DND-41 (cell line): ENCODE results near the gene CDCA3.

Experiments
- ATAC-seq: fragments of 200-7000 bp; cut with Tn5 transposase; 3 replicates; pipeline ENCODE4 v1.9.1; 2021; ENCODE audit warnings: low read depth; ENCODE audit not compliant: insufficient read depth
- DNase-seq: peaks from one replicate; pipeline ENCODE4 v3.0.0-alpha.2; 2020
- H2AFZ ChIP-seq: 2 replicates; pipeline ENCODE4 v1.6.0; 2012; ENCODE audit warnings: low read depth, low read length
- H3K27ac ChIP-seq: 2 replicates; pipeline ENCODE4 v1.5.1; 2012; ENCODE audit warnings: low read length, inconsistent platforms
- H3K27me3 ChIP-seq: fragments of 200-600 bp; sonication (generic); 2 replicates; pipeline ENCODE4 v1.6.0; 2012; ENCODE audit warnings: low read length, mild to moderate bottlenecking, inconsistent platforms; ENCODE audit not compliant: insufficient read depth, poor library complexity
- H3K36me3 ChIP-seq: 2 replicates; pipeline ENCODE4 v1.5.1; 2012; ENCODE audit warnings: low read length, inconsistent platforms; ENCODE audit not compliant: insufficient read depth
- H3K4me1 ChIP-seq: 2 replicates; pipeline ENCODE4 v1.5.1; 2012; ENCODE audit warnings: mild to moderate bottlenecking, low read length; ENCODE audit not compliant: insufficient read depth
- H3K4me2 ChIP-seq: 2 replicates; pipeline ENCODE4 v1.6.0; 2012; ENCODE audit warnings: mild to moderate bottlenecking, moderate library complexity, low read length, inconsistent platforms; ENCODE audit not compliant: insufficient read depth
- H3K4me3 ChIP-seq, 2 experiments: fragments of 200-600 bp in 1 of 2; shearing (Covaris generic) in 1 of 2; 2 replicates each; pipeline ENCODE4 v1.5.1; 2012 to 2016; ENCODE audit warnings: inconsistent platforms in 2 of 2, low read length in 2 of 2, mild to moderate bottlenecking in 2 of 2, low read depth in 1 of 2, moderate library complexity in 1 of 2
- H3K79me2 ChIP-seq: 2 replicates; pipeline ENCODE4 v1.6.0; 2012; ENCODE audit warnings: low read length, inconsistent platforms; ENCODE audit not compliant: insufficient read depth
- H3K9ac ChIP-seq: 2 replicates; pipeline ENCODE4 v1.6.0; 2012; ENCODE audit warnings: low read depth, mild to moderate bottlenecking, inconsistent platforms, low read length, moderate library complexity
- H3K9me3 ChIP-seq: 2 replicates; pipeline ENCODE4 v1.5.1; 2012; ENCODE audit warnings: low read length, moderate library complexity, mild to moderate bottlenecking, inconsistent platforms; ENCODE audit not compliant: insufficient read depth, severe bottlenecking
- H4K20me1 ChIP-seq: 2 replicates; pipeline ENCODE4 v1.6.0; 2012; ENCODE audit warnings: low read length; ENCODE audit not compliant: insufficient read depth
- EZH2 ChIP-seq: IDR thresholded peaks from 3 replicates; pipeline ENCODE4 v1.6.1; 2012; ENCODE audit warnings: borderline replicate concordance, low read depth, mild to moderate bottlenecking, moderate library complexity, low read length, inconsistent platforms; ENCODE audit not compliant: severe bottlenecking
- TF ChIP-seq, protein P1 (sequence below): IDR thresholded peaks from 2 replicates; pipeline ENCODE4 v1.5.1; 2012; ENCODE audit warnings: borderline replicate concordance, low read length, moderate library complexity, mild to moderate bottlenecking; ENCODE audit not compliant: poor library complexity, severe bottlenecking; ENCODE audit errors: extremely low read depth

The CDCA3 gene

DNA sequence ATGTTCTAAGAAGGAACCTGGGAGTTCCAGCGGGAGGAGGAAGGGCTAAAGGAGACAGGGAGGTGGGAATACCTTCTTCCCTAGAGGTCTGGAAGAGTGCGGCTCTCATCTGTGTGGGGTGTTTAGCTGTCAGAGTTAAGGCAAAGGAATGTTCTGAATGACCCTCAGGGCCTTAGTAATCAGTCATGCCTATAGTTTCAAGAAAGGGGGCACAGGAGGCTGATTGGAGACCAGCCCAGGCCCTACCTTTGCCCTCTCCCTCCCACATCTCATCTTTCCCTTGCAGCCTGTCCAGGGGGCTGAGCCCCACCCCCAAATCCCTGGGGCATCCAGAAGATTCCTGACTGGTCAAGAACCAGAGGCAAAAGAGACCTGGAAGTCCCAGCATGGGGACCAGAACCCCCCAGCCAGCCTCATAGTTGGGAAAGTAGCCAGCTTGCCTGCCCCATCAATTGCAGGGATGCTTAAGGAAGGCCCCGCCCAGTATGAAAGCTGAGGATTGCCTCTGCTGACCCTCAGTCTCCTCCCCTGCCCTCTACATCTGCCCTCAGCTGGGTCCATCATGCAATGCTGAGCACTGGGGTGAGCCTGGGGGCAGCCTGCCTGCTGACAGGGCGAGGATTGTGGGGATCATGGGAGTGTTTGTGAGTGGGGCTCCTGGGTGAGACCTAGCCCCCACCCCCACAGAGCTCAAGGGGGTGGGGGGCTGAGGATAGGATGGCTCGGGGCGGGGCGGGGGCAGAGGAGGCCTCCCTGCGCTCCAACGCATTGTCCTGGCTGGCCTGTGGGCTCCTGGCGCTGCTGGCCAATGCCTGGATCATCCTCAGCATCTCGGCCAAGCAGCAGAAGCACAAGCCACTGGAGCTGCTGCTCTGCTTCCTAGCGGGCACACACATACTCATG, 27.7 kb downstream of the CDCA3 start:
- TF ChIP-seq, protein P1, sequence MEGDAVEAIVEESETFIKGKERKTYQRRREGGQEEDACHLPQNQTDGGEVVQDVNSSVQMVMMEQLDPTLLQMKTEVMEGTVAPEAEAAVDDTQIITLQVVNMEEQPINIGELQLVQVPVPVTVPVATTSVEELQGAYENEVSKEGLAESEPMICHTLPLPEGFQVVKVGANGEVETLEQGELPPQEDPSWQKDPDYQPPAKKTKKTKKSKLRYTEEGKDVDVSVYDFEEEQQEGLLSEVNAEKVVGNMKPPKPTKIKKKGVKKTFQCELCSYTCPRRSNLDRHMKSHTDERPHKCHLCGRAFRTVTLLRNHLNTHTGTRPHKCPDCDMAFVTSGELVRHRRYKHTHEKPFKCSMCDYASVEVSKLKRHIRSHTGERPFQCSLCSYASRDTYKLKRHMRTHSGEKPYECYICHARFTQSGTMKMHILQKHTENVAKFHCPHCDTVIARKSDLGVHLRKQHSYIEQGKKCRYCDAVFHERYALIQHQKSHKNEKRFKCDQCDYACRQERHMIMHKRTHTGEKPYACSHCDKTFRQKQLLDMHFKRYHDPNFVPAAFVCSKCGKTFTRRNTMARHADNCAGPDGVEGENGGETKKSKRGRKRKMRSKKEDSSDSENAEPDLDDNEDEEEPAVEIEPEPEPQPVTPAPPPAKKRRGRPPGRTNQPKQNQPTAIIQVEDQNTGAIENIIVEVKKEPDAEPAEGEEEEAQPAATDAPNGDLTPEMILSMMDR = no peak
- TF ChIP-seq EZH2 = no peak
- Histone ChIP-seq H3K9me3 (no peaks in the 10 kb centered on the region), H3K4me2 (no peak overlapping the region), H3K79me2 (no peaks in the 10 kb centered on the region), H3K27me3 (peaks cover 76% of the 10 kb centered on the region), H2AFZ (no peak overlapping the region), H3K36me3 (no peaks in the 10 kb centered on the region), H3K4me3 (no peak overlapping the region), H3K9ac (no peak overlapping the region), H3K4me1 (peaks cover 22% of the 10 kb centered on the region), H4K20me1 (peaks cover 14% of the 10 kb centered on the region; the same call in 1 of the 2 replicates), H3K27ac (no peak overlapping the region)
- DNase-seq (no peak), ATAC-seq (no peak)

DNA sequence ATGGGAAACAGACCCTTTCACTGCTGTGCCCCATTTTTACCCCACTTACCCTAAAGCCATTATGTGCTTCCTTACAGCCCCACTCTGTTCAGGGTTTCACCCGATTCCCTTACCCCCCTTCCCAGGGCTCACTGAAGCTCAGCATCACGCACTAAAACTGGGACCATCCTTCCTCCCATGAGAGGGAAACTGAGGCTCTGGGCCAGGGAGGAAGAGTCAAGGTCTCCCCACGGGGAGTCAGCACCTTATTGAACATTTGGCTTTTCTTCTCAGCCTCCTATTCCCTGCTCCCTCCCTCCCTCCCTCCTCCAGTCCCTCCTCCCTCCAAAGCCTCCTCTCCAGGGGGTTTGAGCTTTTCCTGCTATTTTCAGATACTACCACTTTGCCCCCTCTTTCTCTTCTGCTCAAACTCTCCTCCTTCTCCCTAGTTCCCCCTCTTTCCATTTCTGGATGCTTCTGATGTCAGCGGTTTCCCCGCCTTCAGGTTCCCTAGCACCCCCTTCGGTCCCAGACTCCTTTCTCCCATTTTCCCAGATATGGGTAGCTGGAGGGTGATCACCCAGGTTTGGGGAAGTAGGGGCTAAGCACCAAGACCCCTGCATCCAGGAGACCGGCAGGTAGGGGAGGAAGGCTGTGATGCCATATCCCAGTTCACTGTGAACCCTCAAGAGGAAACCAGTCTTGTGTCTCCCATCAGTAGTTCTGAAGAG, 28.5 kb downstream of the CDCA3 start:
- TF ChIP-seq, protein P1 = no peak
- TF ChIP-seq EZH2 = no peak
- Histone ChIP-seq H3K4me2 (peak overlapping the region; percentile 65), H3K27me3 (peaks cover 69% of the 10 kb centered on the region), H3K36me3 (no peaks in the 10 kb centered on the region), H3K4me3 (peak overlapping the region in 1 of 2 experiments; percentile 51; a peak in 1 of 4 replicates), H3K79me2 (no peaks in the 10 kb centered on the region), H3K4me1 (peaks cover 20% of the 10 kb centered on the region), H3K9ac (no peak overlapping the region), H4K20me1 (peaks cover 14% of the 10 kb centered on the region), H3K27ac (no peak overlapping the region), H2AFZ (no peak overlapping the region), H3K9me3 (no peaks in the 10 kb centered on the region)
- ATAC-seq = no peak
- no peak for DNase-seq

DNA sequence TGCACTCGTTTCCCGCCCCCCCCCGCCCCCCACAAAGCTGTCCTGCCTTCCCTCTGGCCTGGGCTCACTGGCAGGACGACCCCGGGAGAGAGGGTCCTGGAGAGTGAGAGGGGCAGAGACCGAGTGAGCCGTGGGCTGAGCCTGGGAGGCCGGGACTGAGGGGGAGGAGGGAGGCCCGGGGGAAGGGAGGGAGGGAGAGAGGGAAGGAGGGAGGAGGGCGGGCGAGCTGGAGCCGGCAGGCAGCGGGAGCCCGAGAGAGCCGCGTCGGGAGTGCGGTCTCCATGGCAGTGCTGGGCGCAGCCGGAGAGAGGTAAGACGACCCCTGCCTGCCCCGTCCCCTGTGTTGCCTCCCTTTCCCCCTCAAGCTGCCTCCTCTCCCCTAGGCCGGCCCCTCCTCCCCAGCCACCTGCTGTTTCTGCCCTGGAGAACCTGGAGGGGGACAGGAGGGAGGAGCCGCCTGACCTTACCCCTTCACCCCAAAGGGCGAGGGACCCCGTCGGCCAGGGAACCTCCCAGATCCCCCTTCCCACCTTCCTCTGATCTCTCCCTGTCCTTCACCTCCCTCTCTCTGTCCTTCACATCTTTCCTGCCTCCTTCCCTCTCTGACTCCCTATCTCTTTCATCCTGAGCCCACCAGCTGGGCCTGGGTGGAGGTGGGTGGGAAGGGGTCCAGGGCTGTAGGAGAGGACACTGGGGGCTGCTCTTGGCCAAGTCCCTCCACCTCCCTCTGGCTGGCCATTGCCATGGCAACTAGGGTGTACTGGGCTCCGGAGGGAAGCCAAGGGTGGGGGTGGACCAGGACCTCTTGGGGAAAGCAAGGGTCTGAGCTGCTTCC, 29.3 kb downstream of the CDCA3 start, which contains the start of gene GPR162:
TSS of gene GPR162 (plus strand) at position 231 of the 835 bp plus-strand sequence. CDS start 2,078 bp downstream, outside the sequence.
- Histone ChIP-seq H3K4me1 (peaks cover 16% of the 10 kb centered on the region), H3K4me3 (peak within 1 kb of the TSS in 1 of 2 experiments; percentile 51; a peak in 2 of 4 replicates), H3K27me3 (peaks cover 61% of the 10 kb centered on the region), H3K9me3 (no peaks in the 10 kb centered on the region), H3K27ac (peak within 1 kb of the TSS; percentile 45; the same call in 1 of the 2 replicates), H4K20me1 (peaks cover 10% of the 10 kb centered on the region), H3K79me2 (no peaks in the 10 kb centered on the region), H3K36me3 (no peaks in the 10 kb centered on the region), H3K9ac (peak within 1 kb of the TSS; percentile 27), H2AFZ (peak within 1 kb of the TSS; percentile 64), H3K4me2 (peak within 1 kb of the TSS; percentile 65)
- ATAC-seq = peak; percentile 59
- peak; percentile 49 for DNase-seq
- TF ChIP-seq EZH2 = peak; percentile 79
- TF ChIP-seq, protein P1 = no peak
